Measurements from ENCODE around the gene CRYL1.

GRCh38 chr13:20470136-20470535 is 55.5 kb downstream of the CRYL1 start:
- no peak for TF ChIP-seq CTCF (conservative IDR thresholded peaks at IDR 0.05)
- no peak for TF ChIP-seq ZFX (IDR thresholded peaks at IDR 0.05)

All from C4-2B (cell line).